K562 (cell line): ENCODE data around the gene TBC1D1. TPM values are rescaled to one million over a fixed set of nuclear protein-coding genes. Genes with fewer than 3 reads are reported as not detected.

Experiments used
- ATAC-seq: fragments of 200-7000 bp; cut with Tn5 transposase; 3 replicates; pipeline ENCODE4 v1.9.1; 2020; ENCODE audit warnings: moderate library complexity
- BruUV-seq: library from RNA; stranded (reverse); fragments of 400-500 nt; replicated peaks from 2 replicates; lab custom pipeline; 2021; lab: Mats Ljungman, UMichigan
- CTCF ChIA-PET: fragments of 300-600 bp; formaldehyde crosslinking; extraction: SDS; loops from one replicate; lab custom pipeline; 2021; ENCODE audit warnings: low intra/inter-chr PET ratio; lab: Yijun Ruan, JAX
- POLR2A ChIA-PET: fragments of 300-600, 350-650 bp; sonication (Branson Sonifier 250); formaldehyde crosslinking; extraction: SDS; loops from one replicate; lab custom pipeline; 2021; ENCODE audit warnings: antibody characterized with exemption, inconsistent platforms; lab: Yijun Ruan, JAX
- DNase-seq, 4 experiments: peaks; one replicate each; pipeline versions ENCODE4 v3.0.0 to v3.0.0-alpha.2; 2011 to 2018; ENCODE audit warnings: low spot score in 3 of 4, mixed read lengths in 3 of 4; ENCODE audit errors: extremely low read depth in 1 of 4
- FAIRE-seq: peaks from 2 replicates; lab custom pipeline; 2011; peaks lifted over from hg19 to GRCh38; lab: Jason Lieb, UNC
- H2AFZ ChIP-seq: 2 replicates; pipeline ENCODE4 v1.6.0; 2011; ENCODE audit warnings: low read depth, low read length, control low read depth, inconsistent platforms
- H3K27ac ChIP-seq: fragments of 200-600 bp; 3 replicates; pipeline ENCODE4 v1.8.0; 2011; ENCODE audit warnings: low read depth, mild to moderate bottlenecking, control low read depth, inconsistent platforms, low read length, moderate library complexity, mixed read lengths; ENCODE audit errors: extremely low read depth
- H3K27me3 ChIP-seq, 2 experiments: fragments of 300-600 bp in 1 of 2; 2 replicates in 1 of 2; 3 replicates in 1 of 2; pipeline versions ENCODE4 v1.6.0 to v1.8.0; 2011; ENCODE audit warnings: inconsistent platforms in 2 of 2, low read length in 2 of 2, mild to moderate bottlenecking in 1 of 2, mixed read lengths in 1 of 2, moderate library complexity in 1 of 2; ENCODE audit not compliant: control insufficient read depth in 2 of 2, insufficient read depth in 2 of 2
- H3K36me3 ChIP-seq: fragments of 300-600 bp; 3 replicates; pipeline ENCODE4 v1.8.0; 2011; ENCODE audit warnings: mild to moderate bottlenecking, low read length, inconsistent platforms; ENCODE audit not compliant: control insufficient read depth, insufficient read depth
- H3K4me1 ChIP-seq, 2 experiments: fragments of 200-600 bp in 1 of 2; replicated peaks in 1 of 2; 2 replicates in 1 of 2; 3 replicates in 1 of 2; pipeline versions ENCODE4 v1.5.1 to v1.8.0; 2011; ENCODE audit warnings: inconsistent platforms in 2 of 2, low read length in 2 of 2, mild to moderate bottlenecking in 1 of 2, mixed read lengths in 1 of 2, moderate library complexity in 1 of 2; ENCODE audit not compliant: control insufficient read depth in 2 of 2, insufficient read depth in 2 of 2
- H3K4me2 ChIP-seq: 2 replicates; pipeline ENCODE4 v1.6.1; 2011; ENCODE audit warnings: low read length, control low read depth, inconsistent platforms, mixed read lengths; ENCODE audit not compliant: insufficient read depth
- H3K4me3 ChIP-seq: fragments of 200-600 bp; sonication (generic), shearing (Covaris generic); 2 replicates; pipeline ENCODE4 v1.5.1; 2016; ENCODE audit warnings: control low read depth, inconsistent platforms
- H3K79me2 ChIP-seq: fragments of 200-600 bp; 3 replicates; pipeline ENCODE4 v1.8.0; 2011; ENCODE audit warnings: low read length, inconsistent platforms; ENCODE audit not compliant: control insufficient read depth, insufficient read depth
- H3K9ac ChIP-seq, 2 experiments: 2 replicates each; pipeline versions ENCODE4 v1.6.0 to v1.6.1; 2011; ENCODE audit warnings: low read depth in 2 of 2, low read length in 2 of 2, control low read depth in 1 of 2, inconsistent platforms in 1 of 2, mild to moderate bottlenecking in 1 of 2, mixed read lengths in 1 of 2; ENCODE audit not compliant: insufficient read depth in 1 of 2
- H3K9me1 ChIP-seq: one replicate; pipeline ENCODE4 v1.6.0; 2011; ENCODE audit warnings: inconsistent platforms, mild to moderate bottlenecking, low read length, moderate library complexity; ENCODE audit not compliant: control insufficient read depth, insufficient read depth
- H3K9me3 ChIP-seq: replicated peaks from 2 replicates; pipeline ENCODE4 v1.5.1; 2011; ENCODE audit warnings: low read depth, low read length, inconsistent platforms; ENCODE audit not compliant: control insufficient read depth, insufficient read depth
- H4K20me1 ChIP-seq: replicated peaks from 2 replicates; pipeline ENCODE4 v1.6.1; 2011; ENCODE audit warnings: low read length, inconsistent platforms, mixed read lengths; ENCODE audit not compliant: control insufficient read depth, insufficient read depth
- MEF2A ChIP-seq: IDR thresholded peaks from 2 replicates; pipeline ENCODE4 v1.6.1; 2011; ENCODE audit warnings: low read depth, mild to moderate bottlenecking, low read length, moderate library complexity; ENCODE audit not compliant: control insufficient read depth
- ZBTB9 ChIP-seq: fragments of 450-650 bp; formaldehyde crosslinking; IDR thresholded peaks from 2 replicates; pipeline ENCODE4 v1.4.0; 2020; ENCODE audit warnings: mild to moderate bottlenecking, moderate library complexity
- ZNF589 ChIP-seq: fragments of 200-800 bp; sonication (Bioruptor generic); IDR thresholded peaks from 2 replicates; pipeline ENCODE4 v1.6.1; 2016; ENCODE audit warnings: low read depth, missing genetic modification characterization, missing compliant biosample characterization
- WGBS: fragments of 100-300 bp; shearing (Covaris generic); methylation state at CpG from one replicate; pipeline ENCODE4 v1.1.6; 2016; ENCODE audit warnings: low coverage, mixed read lengths; ENCODE audit not compliant: insufficient coverage; ENCODE audit errors: missing lambda C conversion rate; 5-methylcytosine and 5-hydroxymethylcytosine counted together
- in situ Hi-C: fragments of 300-500 bp; cut with MboI; formaldehyde crosslinking; loops from 4 replicates; pipeline ENCODE4 v1.15.0; 2018; ENCODE audit warnings: inconsistent platforms, mixed read lengths
- intact Hi-C: fragments of 100-400 bp; cut with micrococcal nuclease; formaldehyde crosslinking; loops from 2 replicates; pipeline ENCODE4 v1.14.2; 2022
- polyA plus RNA-seq, 8 experiments: library from polyadenylated mRNA; depleted of rRNA in 4 of 8; stranded (reverse) in 5 of 8; unstranded in 3 of 8; fragments of >200 nt; fragmentation: Nextera tagmentation in 2 of 8; fragmentation: Illumina TruSeq in 1 of 8; extraction: Ambion mirVana in 2 of 8; extraction: Trizol in 1 of 8; gene quantifications; 2 replicates each; pipeline versions ENCODE4 v1.2.1 to v1.2.3, GENCODE V29; 2011 to 2014; ENCODE audit warnings: inconsistent platforms in 1 of 8, missing spikeins in 1 of 8
- total RNA-seq, 7 experiments: library from RNA; depleted of rRNA in 6 of 7; stranded (reverse); fragments of >200 nt in 6 of 7; fragmentation: Illumina TruSeq in 2 of 7; extraction: Trizol in 2 of 7; gene quantifications; 2 replicates each; pipeline versions ENCODE4 v1.2.1 to v1.2.3, GENCODE V29; 2011 to 2021; ENCODE audit warnings: low replicate concordance in 1 of 7

The TBC1D1 gene
- total and polyA plus RNA-seq, 9 of the 15 experiments (the other 6 are each of a cell fraction or from before 2014, with no cell fraction given): 0.59 to 14.2 (median 8.8) TPM

- ATAC-seq (no peak), FAIRE-seq (no peak), DNase-seq (no peak)
- ChIA-PET CTCF (no interaction called here), POLR2A (interaction anchor here (0.6 kb wide), 1 partner anchor 665 kb away, joined by 3 read pairs; no protein-coding TSS in a partner anchor)
- WGBS: 7% methylated on average over 7 of the region's 7 CpGs
- no peaks in the 10 kb centered on the region for H3K9me1 ChIP-seq
- no peak overlapping the region for H2AFZ ChIP-seq
- H3K27me3 ChIP-seq: peaks cover 20 to 42% of the 10 kb centered on the region in 2 experiments; a peak in 3 of 5 replicates
- H3K9me3 ChIP-seq: no peaks in the 10 kb centered on the region
- H3K4me2 ChIP-seq: no peak overlapping the region
- no peaks in the 10 kb centered on the region for H3K79me2 ChIP-seq
- H4K20me1 ChIP-seq: no peaks in the 10 kb centered on the region
- intact Hi-C loops: no loop called here
- H3K27ac ChIP-seq: no peak overlapping the region
- no peak overlapping the region for H3K4me3 ChIP-seq
- BruUV-seq: no TSS peak
- in situ Hi-C loops: no loop called here
- no peaks in the 10 kb centered on the region for H3K4me1 ChIP-seq
- no peaks in the 10 kb centered on the region for H3K36me3 ChIP-seq
- TF ChIP-seq ZBTB9 (CRISPR knock-in tag) (no peak), ZNF589 (CRISPR knock-in tag) (no peak), MEF2A (no peak)
- no peak overlapping the region for H3K9ac ChIP-seq
Measured at GRCh38 chr4:38128478-38129459, 237.9 kb downstream of the TBC1D1 start.
